HG02588 (cell line): ENCODE data around the gene MTHFD1L.

Experiments
- ATAC-seq: cut with Tn5 transposase; IDR thresholded peaks from one replicate; pipeline ENCODE4 v1.9.1; 2021; ENCODE audit warnings: mild to moderate bottlenecking, moderate library complexity; ENCODE audit not compliant: unreplicated experiment

Gene MTHFD1L

GRCh38 chr6:150987371-150987828 lies 121.9 kb downstream of the MTHFD1L start:
- ATAC-seq = peak; percentile 95

DNA sequence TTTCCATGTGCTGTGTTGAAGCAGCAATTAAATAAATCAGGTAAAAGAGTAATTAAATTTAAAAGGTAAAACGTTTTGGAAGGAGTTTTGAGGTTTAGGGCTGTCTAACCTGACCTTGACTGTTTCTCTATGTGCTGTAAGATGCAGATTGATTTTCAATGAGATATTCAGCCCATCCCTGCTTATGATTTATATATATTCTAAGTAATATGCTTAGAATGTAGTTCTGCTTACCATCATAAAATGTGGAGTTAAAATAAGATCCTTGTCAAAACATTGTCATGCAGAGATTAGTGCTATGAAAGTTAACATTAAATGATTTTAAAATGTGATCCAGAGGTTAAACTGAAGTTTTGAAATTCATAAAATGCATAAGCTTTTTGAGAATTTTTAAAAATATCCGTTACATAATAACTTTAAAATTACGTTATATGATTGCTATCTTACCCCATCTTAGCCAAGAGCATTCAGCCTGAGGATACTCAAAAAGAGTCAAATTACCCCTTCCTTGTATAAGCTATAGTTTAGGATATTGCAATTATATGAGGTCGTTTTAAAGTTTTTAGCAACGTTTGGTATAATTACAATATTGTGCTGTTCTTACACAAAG lies 122.5 kb downstream of the MTHFD1L start:
- ATAC-seq = no peak

GRCh38 chr6:150991487-150991886 lies 126.0 kb downstream of the MTHFD1L start:
- no peak for ATAC-seq

DNA sequence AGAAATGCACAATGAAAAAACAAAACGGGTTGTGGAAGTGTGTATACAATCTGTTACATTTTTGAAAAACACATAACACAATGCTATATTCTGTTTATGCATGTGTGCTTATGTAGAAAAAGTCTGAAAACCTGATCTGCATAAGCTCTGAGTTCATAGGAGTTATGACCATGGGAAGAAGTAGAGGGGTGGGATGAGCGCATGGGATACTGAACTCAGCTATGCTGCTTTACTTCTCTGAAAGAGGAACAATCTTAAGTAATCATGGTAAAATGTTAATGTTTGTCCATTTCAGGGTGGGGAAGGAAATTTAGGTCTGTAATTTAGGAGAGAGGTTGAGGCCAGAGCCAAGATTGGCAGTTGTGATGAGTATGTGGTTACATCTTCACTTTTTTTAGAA lies 126.8 kb downstream of the MTHFD1L start:
- ATAC-seq = no peak

DNA sequence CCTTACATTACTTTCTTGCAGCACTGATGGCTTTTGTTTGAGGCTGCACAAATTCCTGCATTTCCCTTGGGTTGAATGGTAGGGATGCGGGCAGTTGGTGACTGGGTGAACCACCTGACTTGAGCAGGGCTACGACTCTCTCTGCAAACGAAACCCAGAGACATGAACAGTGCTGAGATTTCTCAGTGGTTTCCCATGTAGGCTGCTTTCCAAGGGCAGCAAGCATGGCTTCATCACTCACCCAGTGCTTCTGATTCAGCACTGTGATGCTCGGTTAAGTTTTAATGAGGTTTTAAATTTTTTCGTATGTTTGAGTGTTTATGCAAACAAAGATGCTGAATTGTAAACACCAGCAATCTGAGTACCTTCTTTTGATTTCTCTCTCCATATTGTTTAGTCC lies 127.2 kb downstream of the MTHFD1L start:
- ATAC-seq = no peak

GRCh38 chr6:150993253-150993652 lies 127.8 kb downstream of the MTHFD1L start:
- no peak for ATAC-seq

- no peak for ATAC-seq
These were observed 128.5 kb downstream of the MTHFD1L start for GRCh38 chr6:150994026-150994425.

GRCh38 chr6:150996968-150997367 lies 131.5 kb downstream of the MTHFD1L start:
- no peak for ATAC-seq

GRCh38 chr6:150999107-150999506 lies 133.6 kb downstream of the MTHFD1L start:
- no peak for ATAC-seq

- no peak for ATAC-seq
These were observed 134.1 kb downstream of the MTHFD1L start for GRCh38 chr6:150999576-150999975.

DNA sequence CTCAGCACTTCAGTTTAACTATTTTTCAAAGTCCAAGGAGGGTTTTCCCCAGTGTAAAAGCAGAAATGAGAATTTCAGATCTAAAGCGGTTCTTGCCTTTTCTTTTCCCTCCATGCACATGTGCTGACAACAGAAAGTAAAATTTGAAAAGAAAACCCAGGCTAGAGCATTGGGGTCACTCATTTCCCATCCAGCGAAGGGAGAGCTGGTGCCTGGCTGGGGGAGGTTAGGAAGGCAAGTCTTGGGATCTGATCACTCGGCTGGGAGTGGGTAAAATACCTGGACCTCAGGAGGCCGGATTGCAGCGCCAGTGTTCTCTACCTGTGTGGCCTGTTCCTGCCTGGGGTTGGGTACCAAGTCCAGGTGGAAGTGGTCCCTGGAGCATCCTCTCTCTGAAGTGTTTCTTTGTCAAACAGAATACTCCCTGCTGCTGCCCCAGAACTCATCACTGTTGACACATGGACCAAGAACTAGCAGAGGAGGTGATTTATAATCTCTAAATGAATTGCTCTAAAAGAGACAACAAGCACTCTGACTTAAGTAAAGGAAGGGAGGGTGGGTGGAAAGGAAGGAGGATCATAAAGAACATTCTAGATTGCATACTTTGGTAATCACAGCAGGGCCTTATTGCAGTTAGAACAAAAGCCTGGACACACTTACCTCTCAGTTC lies 136.0 kb downstream of the MTHFD1L start:
- peak; percentile 72 for ATAC-seq

DNA sequence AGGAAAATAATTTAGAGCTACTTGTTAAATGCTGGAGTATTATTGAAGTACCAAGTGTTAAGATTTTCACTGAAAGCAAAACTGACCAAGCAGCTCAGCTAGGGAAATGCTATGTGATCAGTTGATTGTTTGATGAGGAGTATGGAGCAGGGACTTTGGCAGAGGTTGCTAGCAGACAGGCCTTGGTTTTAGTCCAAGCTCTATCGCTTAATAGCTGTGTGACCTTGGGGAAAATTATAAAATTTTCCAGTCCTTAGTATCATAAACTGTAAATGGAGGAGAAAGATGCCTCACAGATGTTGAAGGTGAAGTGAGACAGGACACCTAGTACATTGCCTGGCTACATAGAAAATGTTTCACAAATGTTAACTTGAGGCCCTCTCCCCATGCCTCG lies 136.6 kb downstream of the MTHFD1L start:
- no peak for ATAC-seq

GRCh38 chr6:151002491-151002935 lies 137.0 kb downstream of the MTHFD1L start:
- ATAC-seq = no peak

DNA sequence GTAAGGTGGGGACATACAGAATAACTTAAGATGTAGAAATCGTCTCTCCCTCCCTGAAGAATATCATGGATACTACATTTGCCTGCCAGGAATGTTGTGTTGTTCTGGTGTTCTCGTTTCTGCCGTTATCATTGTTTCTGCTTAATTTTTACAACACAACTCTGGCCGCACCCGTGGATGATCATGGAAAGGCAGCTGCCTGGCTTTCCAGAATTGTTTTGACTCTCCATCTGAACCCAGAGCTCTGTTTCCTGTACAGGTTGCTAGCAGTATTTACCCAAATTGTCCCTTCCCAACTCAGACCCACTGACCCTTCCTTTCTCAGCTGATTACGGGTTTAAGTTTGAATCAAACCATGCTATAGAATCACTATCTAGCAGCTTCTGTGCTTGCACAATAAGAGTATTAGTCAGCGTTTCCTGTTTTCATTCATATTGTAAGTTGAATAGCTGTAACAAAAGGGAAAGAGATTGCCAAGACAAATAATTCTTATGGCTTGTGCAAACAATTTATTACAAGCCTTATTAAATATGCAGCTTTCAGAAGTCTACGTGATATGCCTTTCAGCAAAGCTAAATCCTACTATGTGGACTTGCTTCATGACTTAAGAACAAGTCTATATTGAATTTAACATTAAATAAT lies 139.0 kb downstream of the MTHFD1L start:
- ATAC-seq = no peak

DNA sequence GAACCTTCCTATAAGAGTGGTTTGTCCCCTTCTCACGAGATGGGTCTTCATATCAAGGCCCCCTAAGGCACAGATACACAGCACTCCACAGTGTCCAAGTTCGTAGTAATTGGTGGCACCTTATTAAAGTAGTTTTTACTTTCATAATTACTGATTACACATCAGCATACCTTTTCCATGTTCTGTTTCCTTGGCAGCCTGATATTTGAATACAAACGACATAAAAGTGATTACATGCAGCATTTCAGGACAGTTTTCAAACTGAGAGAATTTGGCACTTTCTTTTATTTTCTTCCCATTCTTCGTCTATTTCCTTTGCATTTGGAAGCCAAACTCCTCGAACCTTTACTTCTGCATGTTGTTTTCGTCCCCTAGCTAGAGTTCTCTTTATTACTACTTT lies 139.7 kb downstream of the MTHFD1L start:
- ATAC-seq = no peak

- ATAC-seq = no peak
These were observed 140.6 kb downstream of the MTHFD1L start for GRCh38 chr6:151005896-151006632.

DNA sequence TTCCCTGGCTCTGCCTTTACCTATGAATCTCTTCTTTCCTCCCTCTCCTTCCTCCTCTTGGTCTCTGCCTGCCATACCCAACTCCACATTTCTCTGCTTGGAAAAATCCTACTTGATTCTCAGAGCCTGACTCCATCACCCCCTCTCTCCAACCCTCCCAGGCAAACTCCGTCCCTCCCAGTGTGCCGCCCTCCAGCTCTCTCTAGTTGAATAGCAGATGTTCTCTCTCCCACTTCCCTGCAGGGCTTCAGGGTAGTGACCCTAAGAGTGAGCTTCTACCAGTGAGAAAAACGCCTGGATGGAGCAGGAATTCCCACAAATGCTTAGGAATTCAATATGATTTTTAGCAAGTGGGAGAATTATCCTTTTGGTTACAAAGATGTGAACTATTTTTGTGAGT lies 141.6 kb downstream of the MTHFD1L start:
- ATAC-seq = no peak

DNA sequence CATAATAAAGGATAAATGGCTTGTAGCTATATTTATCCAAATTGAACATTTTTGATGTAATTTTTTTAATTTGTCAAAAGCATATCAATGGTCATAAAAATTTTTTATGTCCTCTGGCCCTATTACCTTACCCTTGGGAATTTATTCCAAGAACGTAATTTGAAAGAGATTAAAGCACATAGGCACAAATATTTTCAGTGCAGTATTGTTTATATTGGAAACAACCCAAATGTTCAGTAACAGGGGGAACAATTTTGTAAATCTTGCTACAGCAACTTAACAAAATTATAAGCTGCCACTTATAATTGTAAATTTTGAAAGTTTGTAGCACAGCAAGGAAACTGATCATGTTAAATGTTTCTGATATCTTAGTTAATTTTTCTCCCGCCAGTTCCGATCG lies 142.4 kb downstream of the MTHFD1L start:
- no peak for ATAC-seq

DNA sequence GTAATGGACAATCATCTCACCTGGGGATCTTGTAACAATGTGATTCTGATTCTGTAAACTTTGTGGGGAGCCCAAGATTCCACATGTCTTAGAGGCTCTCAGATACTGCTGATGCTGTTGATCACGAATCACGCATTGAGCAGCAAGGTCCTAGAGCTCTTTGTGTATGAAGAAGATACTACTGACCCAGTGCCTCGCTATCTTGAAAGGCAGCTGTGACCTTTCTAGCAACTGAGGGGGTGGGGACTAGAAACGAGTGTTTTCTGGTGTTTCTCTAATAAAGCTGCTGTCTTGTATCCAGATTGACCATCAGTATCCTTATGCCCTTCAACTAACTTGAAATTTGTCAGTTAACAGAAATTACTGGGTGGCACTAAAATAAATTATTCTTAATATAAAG lies 142.9 kb downstream of the MTHFD1L start:
- no peak for ATAC-seq

- no peak for ATAC-seq
These were observed 144.1 kb downstream of the MTHFD1L start for GRCh38 chr6:151009576-151009975.

DNA sequence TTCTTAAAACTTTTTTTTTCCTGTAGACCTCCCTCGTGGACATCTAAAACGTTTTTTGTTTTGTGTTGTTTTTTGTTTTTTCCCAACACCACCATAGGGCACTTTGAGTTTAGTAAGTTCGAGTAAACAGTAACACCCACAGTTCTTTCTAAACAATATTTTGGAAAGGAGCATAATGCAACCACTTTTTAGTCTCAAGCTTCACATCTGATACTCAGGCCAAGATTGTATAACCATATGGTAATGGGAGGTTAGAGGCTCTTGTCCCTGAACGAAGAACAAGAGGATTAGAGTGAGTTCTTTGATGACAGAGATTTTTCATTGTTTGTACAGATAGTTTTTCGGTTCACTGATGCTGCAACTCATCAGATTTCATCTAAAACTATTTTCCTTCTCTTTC lies 144.6 kb downstream of the MTHFD1L start:
- no peak for ATAC-seq
